ENCODE results near the gene MARK3.

The MARK3 gene

GRCh38 chr14:103530831-103531230 lies 145.6 kb downstream of the MARK3 start:
- in situ Hi-C loops (cut with HindIII; ENCODE audit: low sequenced_read_pairs), result no loop called here

GRCh38 chr14:103531421-103532215 lies 146.4 kb downstream of the MARK3 start:
- in situ Hi-C loops (cut with HindIII; ENCODE audit: low sequenced_read_pairs), result no loop called here
- DNase-seq (ENCODE audit: low read depth, low spot score), result no peak
- H3K4me3 ChIP-seq (ENCODE audit: low read depth, low read length), result no peak overlapping the region
- TF ChIP-seq CTCF (IDR thresholded peaks at IDR 0.05; ENCODE audit: low read depth, low read length), result no peak

More at GRCh38 chr14:103530831-103531230, 145.6 kb downstream of the MARK3 start:
- no peak for TF ChIP-seq CTCF (IDR thresholded peaks at IDR 0.05; ENCODE audit: low read depth, low read length)
- H3K4me3 ChIP-seq (ENCODE audit: low read depth, low read length), result no peak overlapping the region
- DNase-seq (ENCODE audit: low read depth, low spot score), result no peak

GRCh38 chr14:103532216-103533136 lies 147.3 kb downstream of the MARK3 start:
- in situ Hi-C loops (cut with HindIII; ENCODE audit: low sequenced_read_pairs), result no loop called here
- TF ChIP-seq CTCF (IDR thresholded peaks at IDR 0.05; ENCODE audit: low read depth, low read length), result no peak
- H3K4me3 ChIP-seq (ENCODE audit: low read depth, low read length), result no peak overlapping the region

GRCh38 chr14:103533137-103533998 lies 148.2 kb downstream of the MARK3 start:
- no peak for TF ChIP-seq CTCF (IDR thresholded peaks at IDR 0.05; ENCODE audit: low read depth, low read length)
- no peak for DNase-seq (ENCODE audit: low read depth, low spot score)
- in situ Hi-C loops (cut with HindIII; ENCODE audit: low sequenced_read_pairs), result no loop called here
- H3K4me3 ChIP-seq (ENCODE audit: low read depth, low read length), result no peak overlapping the region

More at GRCh38 chr14:103532216-103533136, 147.3 kb downstream of the MARK3 start:
- DNase-seq (ENCODE audit: low read depth, low spot score), result no peak

- no peak overlapping the region for H3K4me3 ChIP-seq (ENCODE audit: low read depth, low read length)
- in situ Hi-C loops (cut with HindIII; ENCODE audit: low sequenced_read_pairs), result no loop called here
- no peak for TF ChIP-seq CTCF (IDR thresholded peaks at IDR 0.05; ENCODE audit: low read depth, low read length)
- no peak for DNase-seq (ENCODE audit: low read depth, low spot score)
Observed at GRCh38 chr14:103533999-103534575, 148.9 kb downstream of the MARK3 start.
